DND-41 (cell line): ENCODE data around the gene RIOK2.

Source experiments
- EZH2 ChIP-seq: IDR thresholded peaks from 3 replicates; pipeline ENCODE4 v1.6.1; 2012; ENCODE audit warnings: borderline replicate concordance, low read depth, mild to moderate bottlenecking, moderate library complexity, low read length, inconsistent platforms; ENCODE audit not compliant: severe bottlenecking
- TF ChIP-seq, protein P1 (sequence below): IDR thresholded peaks from 2 replicates; pipeline ENCODE4 v1.5.1; 2012; ENCODE audit warnings: borderline replicate concordance, low read length, moderate library complexity, mild to moderate bottlenecking; ENCODE audit not compliant: poor library complexity, severe bottlenecking; ENCODE audit errors: extremely low read depth

DNA sequence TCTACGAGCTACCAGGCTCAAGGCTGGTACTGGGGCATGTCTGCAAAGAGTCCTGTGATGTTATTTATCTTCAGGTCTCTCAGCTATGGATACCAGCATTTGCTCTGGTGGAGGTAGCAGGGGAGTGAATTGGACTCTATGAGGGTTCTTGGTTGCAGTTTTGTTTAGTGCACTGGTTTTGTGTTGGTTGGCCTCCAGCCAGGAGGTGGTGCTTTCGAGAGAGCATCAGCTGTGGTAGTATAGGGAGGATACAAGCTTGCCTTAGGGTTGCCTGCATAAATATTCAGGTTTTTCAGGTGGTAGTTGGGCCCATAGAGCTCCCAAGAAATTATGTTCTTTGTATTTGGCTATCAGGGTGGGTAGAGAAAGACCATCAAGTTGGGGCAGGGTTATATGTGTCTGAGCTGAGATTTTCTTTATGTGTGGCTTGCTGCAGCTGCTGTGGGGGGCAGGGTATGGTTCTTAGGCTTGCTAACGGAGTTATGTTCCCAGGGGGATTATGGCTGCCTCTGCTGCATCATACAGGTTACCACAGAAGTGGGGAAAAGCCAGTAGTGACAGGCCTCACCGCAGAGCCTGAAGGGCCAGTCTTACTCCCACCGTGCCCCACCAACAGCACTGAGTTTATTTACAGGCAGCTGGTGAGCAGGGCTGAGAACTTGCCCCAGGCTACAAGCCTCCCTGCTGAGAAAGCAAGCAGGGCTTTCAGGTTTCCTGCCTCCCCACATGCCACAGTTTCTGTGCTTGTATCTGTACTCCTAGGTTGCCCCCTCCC, 9.7 kb upstream of the RIOK2 start:
- TF ChIP-seq, protein P1, sequence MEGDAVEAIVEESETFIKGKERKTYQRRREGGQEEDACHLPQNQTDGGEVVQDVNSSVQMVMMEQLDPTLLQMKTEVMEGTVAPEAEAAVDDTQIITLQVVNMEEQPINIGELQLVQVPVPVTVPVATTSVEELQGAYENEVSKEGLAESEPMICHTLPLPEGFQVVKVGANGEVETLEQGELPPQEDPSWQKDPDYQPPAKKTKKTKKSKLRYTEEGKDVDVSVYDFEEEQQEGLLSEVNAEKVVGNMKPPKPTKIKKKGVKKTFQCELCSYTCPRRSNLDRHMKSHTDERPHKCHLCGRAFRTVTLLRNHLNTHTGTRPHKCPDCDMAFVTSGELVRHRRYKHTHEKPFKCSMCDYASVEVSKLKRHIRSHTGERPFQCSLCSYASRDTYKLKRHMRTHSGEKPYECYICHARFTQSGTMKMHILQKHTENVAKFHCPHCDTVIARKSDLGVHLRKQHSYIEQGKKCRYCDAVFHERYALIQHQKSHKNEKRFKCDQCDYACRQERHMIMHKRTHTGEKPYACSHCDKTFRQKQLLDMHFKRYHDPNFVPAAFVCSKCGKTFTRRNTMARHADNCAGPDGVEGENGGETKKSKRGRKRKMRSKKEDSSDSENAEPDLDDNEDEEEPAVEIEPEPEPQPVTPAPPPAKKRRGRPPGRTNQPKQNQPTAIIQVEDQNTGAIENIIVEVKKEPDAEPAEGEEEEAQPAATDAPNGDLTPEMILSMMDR = peak; percentile 54
- no peak for TF ChIP-seq EZH2
